Activated naive CD4-positive, alpha-beta T cell treated with Interleukin-2 at 50 U/mL for 16 hours (primary cell): Measurements from ENCODE around the gene SNRNP25.

Experiments
- DNase-seq: peaks from one replicate; pipeline ENCODE4 v3.0.0-alpha.2; 2020

The SNRNP25 gene

DNA sequence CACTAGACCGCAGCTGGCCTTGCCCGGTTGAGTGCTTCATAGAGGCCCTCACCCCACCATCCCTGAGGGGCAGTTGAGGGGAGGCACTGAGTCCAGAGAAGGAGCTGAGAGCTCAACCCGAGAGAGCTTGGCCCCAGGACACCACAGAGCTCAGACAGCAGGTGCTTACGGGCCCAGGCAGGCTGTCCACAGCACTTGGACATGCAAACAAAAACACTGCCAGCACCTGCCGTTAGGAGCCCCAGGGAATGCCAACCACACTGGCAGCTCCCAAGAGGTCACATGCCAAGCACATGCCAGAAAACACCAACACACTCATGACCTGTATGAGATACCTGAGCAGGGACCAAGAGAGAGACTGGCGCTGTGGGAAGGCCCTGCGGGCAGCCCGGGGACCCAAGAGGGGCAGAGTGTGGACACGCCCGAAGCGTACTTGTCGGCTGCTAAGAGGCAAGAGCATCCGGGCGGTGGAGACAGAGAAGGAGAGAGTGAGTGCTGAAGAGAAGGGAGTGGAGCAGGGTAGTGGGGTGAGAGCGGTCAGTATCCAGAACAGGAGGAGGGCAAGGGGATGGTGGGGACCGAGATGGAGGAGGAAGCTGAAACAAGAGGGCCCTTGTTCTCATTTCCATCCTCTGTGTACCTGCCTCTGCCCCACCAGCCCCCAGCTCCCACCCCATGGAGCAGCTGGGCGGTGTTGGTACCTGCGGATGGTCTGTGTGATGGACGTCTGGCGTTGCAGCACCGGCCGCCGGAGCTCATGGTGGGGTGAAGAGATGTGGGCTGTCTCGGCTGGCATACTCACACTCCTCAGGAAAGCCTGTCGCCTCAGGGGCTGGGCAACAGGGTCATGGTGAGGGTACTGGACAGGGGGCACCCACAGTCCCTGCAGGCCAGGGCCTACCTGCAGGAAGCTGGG, 10.6 kb downstream of the SNRNP25 start:
- DNase-seq = no peak

DNA sequence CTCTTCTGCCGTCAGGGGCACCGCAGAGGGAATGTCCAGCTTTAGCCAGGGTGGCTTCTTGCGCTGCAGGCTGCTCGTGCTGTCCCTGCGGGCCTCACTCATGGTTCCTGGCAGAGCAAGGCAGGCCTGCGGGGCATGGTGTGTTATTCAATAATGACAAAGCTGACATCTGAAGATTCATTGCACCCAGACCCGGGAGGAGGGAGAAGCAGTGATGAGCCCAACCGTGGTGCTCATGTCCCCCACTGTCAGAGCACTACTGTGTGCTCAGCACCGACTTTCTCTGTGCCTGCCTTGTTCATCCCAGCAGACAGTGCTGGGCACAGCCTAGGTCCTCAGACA, 11.3 kb downstream of the SNRNP25 start:
- no peak for DNase-seq

DNA sequence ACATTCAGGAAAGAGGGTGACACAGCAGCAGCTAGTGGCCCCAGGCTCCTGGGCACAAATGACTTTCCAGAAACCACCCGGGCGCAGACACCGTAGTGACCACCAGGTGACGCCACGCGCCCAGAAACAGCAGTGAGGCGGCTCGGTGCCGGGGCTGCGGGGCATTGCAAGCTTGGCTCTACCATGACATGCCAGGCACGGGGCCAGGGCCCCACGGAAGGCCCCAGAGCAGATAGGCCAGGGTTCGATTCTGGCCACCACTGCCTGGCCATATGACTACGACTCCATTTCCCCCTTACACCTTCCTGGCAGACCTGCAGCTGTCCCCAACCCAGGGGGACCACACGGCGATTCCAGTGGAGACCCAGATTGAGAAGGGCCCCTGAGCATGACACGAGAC, 12.1 kb downstream of the SNRNP25 start:
- DNase-seq = peak; percentile 85

DNA sequence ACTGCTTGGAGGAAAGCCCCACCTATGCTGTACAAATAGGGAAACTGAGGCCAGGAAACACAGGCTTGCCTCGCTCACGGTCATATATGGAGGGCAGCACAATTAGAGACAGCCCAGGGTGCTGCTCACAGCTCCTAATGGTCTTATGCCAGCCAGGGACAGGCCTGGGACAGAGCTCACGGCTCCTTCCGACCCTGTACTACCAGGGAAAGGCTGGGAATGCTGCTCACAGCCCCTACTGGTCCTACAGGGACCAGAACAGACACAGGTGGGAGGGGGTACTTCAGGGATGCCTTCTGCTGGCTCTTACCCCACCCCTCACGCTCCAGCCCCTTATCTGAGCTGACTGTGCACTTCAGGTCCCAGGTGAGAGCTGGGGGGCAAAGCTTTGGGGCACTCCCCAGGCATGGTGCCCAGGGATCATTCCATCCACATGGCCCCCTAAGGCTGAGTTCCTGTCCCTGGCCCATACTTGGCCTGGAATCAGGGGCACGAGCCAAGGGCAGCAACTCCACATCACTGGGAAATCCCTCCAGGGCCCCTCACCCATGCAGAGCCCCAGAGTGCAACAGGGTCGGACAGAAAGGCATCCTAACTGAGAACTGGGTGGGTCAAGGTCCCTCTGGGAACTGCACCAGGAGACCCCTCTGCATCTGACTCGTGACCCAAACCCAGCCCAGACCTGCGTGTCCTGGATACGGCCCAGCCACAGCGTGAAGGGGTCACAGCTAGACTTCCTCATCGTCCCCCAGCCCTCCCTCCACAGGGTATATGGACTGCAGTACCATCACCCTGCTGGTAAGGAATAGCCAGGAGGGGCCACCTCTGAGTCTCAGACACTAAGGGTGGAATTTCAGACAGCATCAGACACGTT, 12.9 kb downstream of the SNRNP25 start:
- no peak for DNase-seq

DNA sequence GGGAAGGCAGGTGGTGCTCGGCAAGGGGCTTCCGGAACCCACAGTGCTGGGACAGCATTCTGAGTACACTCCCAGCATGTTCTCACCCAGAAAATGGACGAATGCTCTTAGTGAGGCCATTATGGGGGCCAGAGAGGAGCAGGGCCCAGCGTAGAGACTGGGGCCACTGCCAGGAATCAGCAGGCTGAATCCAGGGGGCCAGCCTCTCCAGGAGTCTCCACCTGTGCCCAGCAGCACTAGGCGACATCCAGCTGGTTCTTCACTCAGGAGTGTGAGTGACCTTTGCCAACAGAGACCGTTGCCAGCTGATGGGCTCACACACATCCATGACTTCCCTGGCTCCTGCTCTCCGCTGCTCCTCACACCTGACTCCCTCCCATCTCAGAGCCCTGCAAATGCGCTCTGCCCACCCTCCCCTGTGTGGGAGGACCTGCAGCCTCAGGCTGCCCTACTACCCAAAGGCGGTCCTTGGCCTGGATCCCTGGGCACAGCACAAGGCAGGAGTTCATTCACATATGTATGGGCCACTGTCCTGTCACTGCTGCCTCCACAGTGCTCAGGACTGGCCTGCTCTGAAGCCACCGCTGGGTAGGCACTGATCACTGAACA, 13.7 kb downstream of the SNRNP25 start:
- no peak for DNase-seq

DNA sequence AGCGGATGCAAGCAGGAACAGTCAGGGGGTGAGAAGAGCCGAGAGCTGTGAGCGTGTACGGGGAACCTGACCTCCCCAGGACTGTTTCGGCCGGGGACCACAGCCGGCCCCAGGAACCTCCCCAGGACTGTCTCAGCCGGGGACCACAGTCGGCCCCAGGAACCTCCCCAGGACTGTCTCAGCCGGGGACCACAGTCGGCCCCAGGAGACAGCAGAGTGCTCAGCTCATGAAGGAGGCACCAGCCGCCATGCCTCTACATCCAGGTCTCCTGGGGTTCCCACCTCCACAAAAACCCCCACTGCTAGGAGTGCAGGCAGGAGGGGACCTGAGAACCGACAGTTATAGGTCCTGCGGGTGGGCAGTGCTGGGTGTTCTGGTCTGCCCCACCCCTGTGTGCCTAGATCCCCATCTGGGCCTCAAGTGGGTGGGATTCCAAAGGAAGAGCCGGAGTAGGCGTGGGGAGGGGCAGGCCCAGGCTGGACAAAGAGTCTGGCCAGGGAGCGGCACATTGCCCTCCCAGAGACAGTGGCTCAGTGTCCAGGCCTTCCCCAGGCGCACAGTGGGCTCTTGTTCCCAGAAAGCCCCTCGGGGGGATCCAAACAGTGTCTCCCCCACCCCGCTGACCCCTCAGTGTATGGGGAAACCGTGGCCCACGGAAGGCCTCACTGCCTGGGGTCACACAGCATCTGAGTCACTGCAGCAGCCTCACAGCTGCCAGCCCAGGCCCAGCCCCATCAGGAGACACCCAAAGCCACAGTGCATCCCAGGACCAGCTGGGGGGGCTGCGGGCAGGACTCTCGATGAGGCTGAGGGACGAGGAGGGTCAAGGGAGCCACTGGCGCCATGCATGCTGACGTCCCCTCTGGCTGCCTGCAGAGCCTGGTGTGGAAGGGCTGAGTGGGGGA, 14.5 kb downstream of the SNRNP25 start:
- no peak for DNase-seq

DNA sequence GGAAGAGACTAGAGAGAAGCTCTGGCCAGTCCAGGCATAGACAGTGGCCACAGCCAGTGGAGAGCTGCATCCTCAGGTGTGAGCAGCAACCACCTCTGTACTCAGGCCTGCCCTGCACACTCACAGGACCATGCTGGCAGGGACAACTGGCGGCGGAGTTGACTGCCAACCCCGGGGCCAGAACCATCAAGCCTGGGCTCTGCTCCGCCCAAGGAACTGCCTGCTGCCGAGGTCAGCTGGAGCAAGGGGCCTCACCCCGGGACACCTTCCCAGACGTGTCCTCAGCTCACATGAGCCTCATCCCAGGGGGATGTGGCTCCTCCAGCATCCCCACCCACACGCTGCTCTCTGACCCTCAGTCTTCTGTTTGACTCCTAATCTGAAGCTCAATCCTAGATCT, 15.6 kb downstream of the SNRNP25 start:
- no peak for DNase-seq

DNA sequence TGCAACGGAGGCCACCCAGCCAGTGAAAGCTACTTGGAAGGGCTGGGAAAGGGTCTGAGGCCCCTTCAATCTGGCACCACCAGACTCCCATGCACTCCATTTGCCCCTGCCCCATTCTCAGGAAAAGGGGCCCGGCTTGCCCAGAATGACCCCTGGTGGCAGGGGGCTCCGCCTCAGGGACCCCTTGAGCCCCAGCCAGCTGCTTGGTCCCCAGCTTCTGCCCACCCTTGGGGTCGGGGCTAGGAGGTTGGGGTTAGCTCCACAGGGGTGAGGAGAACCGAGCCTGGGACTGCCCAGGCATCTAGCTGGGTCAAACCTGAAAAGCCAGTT, 17.5 kb downstream of the SNRNP25 start:
- no peak for DNase-seq

DNA sequence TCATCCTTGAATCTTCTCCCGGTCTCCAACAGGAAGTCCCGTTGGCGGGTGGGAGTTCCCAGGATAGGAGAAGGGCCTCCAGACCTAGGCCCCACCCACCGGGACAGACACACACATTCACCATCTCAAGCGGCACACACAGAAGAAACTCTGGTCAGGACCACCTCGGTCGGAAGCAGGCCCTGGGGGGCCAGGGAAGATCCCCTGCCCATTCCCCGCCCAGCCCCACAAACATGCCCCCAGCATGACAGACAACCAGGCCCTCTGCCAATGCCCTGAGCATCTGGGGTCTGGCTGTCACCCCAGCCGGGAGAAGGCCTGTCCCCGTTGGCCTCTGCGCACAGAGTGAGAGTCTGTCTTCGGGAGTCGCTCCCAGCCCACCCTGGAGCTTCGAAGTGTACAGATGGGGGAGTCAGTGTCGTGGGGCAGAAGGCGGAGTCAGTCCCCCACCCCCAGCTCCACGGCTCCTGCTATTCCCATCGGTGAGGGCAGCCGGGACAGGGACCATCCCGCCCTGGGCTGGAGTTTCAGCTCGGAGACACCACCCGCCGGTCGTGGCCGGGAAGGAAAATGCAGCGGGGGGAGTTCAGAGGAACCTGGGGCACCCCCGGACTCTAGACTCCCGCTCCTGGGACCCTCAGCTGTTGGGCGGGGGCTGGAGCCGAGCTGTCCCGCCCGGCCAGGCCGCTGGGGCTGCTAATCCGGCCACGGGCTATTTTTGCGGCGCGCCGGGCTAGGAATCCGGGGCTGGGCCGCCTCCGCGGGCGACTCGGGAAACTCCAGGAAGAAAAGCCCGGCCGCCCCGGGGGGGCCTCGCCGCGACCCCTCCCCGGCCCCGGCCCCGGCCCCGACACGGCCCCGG, 18.1 kb downstream of the SNRNP25 start:
- no peak for DNase-seq

DNA sequence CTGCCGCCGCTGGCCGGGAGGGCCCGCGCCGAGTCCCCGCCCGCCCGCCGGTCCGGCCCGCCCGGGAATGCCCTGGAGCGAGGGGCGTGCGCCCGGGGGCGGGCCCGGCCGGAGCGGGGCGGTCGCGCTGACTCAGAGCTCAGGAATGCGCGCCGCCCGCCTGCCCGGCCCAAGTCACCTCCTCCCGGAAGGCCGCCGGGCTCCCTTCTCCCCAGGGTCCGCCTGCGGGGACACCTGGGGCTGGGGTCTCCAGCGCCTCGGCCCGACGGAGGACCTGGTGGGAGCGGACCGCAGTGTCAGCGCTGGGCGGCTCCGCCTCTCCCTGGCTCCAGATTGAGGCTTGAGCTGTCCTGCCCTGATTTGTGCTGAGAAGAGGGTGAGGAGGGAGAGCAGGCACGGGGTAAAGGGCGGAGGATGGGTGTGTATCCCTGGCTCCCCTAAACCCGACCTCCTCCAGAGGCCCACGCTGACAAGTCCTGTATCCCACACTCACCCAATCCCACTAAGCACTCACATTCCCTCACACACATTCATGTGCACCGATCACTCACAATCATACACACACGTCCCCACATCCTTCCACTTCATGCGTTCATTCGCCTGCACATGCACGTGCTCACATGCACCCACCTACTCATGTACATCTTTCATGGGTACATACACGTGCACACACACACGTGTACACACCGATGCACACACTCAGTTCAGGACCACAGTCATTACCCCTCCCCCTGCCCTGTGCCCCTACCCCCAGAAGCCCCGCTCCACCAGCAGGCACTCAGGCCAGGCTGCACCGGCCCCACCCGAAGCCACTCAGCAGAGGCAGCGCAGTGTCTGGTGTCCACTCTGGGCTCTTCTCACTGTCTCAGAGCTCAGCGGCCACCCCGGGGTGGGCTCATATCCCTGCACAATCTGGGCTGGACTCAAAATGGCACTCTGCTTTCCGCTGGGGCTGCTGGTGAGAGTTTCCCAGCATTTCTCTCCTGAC, 19.2 kb downstream of the SNRNP25 start, which contains the start of gene RHBDF1:
Gene RHBDF1 (minus strand): TSS at position 71 of the 988 bp plus-strand sequence. CDS start 7,616 bp downstream, outside the sequence.
- no peak for DNase-seq

DNA sequence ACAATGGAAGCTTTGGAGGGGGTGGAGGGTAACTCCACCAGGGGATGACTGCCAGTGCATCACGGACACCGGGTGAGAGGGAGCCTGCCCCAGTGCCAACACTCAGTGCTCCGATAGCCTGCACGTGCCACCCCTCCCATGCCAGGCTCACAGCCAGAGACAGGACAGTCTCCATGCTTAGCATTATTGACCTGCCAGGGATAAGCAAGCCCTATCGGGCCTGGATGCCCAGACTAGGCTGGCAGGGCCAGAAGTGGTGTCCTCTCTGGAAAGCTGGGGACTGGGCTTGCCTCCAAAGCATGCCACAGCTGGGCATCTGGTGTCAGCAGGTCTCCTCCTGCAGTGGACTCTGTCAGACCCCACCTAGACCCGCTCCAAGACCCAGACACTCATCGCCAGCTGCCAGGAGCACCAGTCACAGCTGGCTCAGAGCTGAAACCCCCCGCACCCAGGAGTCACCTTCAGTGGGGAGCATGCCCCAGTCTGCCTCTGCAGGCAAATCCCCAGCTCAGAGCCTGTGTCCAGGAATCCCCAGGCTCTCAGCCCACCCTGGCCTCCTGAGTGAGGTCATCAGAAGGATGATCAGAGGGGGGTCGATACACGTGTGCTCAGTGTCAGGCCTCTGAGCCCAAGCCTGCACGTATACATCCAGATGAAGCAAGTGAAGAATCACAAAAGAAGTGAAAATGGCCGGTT, 20.6 kb downstream of the SNRNP25 start:
- DNase-seq = no peak

DNA sequence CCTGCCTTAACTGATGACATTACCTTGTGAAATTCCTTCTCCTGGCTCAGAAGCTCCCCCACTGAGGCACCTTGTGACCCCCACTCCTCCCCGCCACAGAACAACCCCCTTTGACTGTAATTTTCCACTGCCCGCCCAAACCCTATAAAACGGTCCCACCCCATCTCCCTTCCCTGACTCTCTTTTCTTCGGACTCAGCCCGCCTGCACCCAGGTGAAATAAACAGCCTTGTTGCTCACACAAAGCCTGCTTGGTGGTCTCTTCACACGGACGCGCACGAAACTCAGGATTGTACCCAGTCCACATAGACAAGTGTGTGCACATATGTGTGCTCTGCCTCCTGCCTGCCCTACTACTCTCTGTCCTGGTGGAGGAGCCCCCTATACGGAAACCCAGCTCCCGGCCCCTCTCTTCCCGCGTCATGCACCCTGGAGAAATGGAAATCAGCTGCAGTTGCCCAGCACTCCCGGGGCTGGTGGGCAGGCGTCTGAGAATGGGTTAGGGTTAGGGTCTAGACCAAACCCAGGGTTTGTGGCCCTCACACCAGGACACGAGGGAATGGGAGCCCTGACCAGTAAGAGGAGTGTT, 21.2 kb downstream of the SNRNP25 start:
- no peak for DNase-seq

DNA sequence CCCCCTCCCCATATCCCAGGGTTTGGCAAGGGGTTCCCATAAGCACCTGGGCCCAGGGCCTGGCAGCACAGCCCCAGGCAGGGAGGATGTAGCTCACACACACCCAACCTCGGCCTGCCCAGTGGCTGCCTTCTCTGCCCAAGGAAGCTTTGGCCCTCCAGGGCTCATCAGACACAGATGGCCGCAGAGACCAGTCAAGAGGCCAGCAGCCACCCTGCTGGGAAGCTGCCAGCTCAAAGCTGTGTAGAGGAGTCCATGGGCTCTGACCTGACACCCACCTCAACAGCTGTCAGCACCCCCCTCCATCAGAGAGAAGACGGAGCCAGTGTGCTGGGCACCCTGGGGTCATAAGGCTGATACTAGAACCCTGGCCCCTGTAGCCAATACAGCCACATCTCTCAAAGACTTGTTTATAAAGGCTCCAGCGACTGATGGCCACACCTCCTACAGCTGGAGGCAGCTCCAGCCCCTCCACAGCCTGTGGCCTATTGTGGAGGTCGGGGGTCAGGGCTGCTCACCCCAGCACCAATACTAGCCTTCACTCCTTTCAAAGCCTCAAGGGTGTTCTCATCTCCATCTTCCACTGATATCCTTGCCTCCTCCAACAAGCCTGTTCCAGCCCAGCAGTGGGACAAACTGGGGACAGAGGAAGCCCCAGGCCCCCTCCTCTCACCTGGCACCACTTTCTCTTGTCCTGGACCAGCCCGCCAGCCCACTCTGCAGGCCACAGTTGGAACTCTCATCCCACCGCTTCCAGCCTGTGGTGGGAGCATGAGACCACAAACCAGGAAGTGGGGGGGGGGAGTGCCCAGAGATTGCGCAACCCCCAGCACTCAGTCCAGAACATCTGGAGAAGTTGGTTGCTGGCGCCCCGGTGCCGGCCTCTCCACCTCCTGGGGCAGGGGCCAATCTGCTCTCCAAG, 22.2 kb downstream of the SNRNP25 start:
- DNase-seq = no peak

DNA sequence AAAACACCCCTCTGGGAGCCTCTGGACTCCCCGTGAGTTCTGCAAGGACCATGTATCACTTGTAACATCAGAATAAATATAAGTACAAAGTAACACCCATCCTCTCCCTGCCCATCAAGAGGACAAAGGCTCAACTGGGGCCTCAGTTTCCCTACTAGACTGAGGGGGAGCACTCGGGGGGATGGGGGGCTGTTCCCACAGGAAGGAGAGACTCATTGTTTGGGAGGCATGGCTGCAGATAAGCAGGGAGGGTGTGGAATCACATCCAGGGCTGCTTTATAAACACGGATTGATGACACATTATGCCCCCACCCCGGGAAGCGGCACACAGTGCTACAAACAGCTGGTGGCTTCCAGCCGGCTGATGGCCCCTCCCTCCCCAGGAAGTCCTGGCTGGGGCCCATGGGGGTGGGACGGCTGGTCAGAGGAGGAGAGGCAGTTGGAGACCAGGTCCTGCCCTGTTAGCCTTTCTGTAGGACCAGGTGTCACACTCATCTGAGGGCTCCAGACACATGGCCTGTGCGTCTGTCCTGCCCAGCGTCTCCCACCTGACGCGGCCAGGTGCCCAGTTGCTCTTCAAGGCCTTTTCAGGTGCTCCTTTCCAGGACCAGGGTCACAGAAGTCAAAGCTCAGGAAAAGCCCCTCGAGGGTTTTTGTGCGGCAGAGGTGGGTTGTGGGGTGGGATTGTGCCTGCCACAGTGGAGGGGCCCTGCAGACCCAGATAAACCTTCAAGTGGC, 23.1 kb downstream of the SNRNP25 start:
- DNase-seq = no peak

DNA sequence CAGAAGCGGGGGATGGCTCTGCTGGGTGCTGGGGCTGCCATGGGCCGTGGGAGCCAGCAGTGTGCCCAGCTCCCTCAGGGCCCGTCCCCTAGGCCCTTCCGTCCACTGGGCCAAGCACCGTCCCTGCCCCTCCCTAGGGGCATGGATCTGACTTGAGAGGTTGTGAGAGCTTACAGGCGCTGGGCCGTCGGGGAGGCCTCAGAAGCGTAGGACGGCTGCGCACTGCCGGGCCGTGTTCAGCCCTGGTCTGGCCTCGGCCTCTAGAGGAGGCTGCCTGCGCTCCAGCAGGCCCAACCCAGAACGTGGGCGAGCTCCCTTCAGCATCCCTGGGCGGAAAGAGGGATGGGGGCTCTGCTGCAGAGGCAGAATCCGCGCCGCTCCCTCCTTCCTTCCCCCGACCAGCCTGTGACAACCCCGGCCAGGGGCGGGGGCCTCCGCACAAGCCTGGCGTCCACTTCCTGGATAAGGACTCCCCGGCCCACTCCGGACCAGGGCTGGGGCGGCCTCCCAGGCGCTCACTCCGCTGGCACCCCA, 23.7 kb downstream of the SNRNP25 start:
- peak; percentile 37 for DNase-seq

DNA sequence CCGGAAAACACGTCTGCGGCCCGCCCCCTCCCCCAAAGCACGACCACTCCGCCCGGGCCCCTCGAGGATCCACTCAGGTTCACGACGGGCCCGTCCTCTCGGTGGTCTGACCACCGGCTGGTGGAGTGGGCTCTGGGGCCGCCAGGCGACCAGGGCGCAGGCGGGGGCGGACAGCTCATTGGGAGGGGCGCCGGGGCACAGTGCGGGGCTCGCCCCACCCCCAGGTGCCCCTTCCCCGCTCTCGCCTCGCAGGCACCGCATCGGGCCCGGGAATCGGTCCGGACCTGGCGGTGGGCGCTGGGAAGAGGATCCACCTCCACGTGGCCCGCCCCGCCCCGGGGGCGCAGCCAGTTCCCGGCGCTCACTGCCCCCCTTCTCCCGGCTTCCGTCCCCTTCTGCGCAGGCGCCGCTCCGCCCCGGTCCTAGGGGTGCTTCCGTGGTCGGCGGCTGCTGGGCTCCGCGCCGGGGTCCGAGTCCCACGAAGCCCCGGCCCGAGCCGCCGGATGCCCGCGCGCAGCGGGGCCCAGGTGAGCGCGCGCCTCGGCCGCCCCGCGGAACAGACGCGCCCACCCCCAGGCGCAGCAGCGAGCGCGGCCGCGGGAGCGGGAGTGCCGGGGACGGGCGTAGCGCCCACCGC, 24.3 kb downstream of the SNRNP25 start, which contains the start of gene MPG:
Gene MPG (plus strand): TSS at position 419 of the 637 bp plus-strand sequence. CDS start 85 bp downstream, at position 504.
- peak; percentile 86 for DNase-seq
